Type B pancreatic cell (in vitro differentiated cells): Measurements from ENCODE around the gene CDIPT. TPM values are rescaled to one million over a fixed set of nuclear protein-coding genes. Genes with fewer than 3 reads are reported as not detected.

Experiments used
- DNase-seq: peaks from one replicate; pipeline ENCODE4 v3.0.0; 2021; ENCODE audit warnings: mixed read lengths; ENCODE audit not compliant: unreplicated experiment; ENCODE audit errors: extremely low spot score
- H3K27ac Mint-ChIP-seq: 2 replicates; pipeline ENCODE4 v1.8.0; 2021; ENCODE audit warnings: mild to moderate bottlenecking, mixed read lengths
- H3K27me3 Mint-ChIP-seq: 2 replicates; pipeline ENCODE4 v1.8.0; 2021; ENCODE audit warnings: mixed read lengths
- H3K36me3 Mint-ChIP-seq: 2 replicates; pipeline ENCODE4 v1.8.0; 2021; ENCODE audit warnings: mixed read lengths
- H3K4me1 Mint-ChIP-seq: one replicate; pipeline ENCODE4 v1.8.0; 2021; ENCODE audit warnings: mixed read lengths; ENCODE audit not compliant: unreplicated experiment
- H3K4me3 Mint-ChIP-seq: 2 replicates; pipeline ENCODE4 v1.8.0; 2021; ENCODE audit warnings: mild to moderate bottlenecking, mixed read lengths
- H3K9me3 Mint-ChIP-seq: 2 replicates; pipeline ENCODE4 v1.8.0; 2021; ENCODE audit warnings: mixed read lengths
- total RNA-seq: library from RNA; stranded (reverse); gene quantifications from 2 replicates; pipeline ENCODE4 v1.2.1, GENCODE V29; 2021; ENCODE audit warnings: low replicate concordance
- TF ChIP-seq, protein P1 (sequence below): fragments of 200-600 bp; sonication (generic); conservative IDR thresholded peaks from 2 replicates; pipeline ENCODE4 v1.5.0; 2021; ENCODE audit warnings: antibody characterized with exemption, mild to moderate bottlenecking

Gene CDIPT
- total RNA-seq, 1 donor from 2014 or later, result 58.0 TPM

DNA sequence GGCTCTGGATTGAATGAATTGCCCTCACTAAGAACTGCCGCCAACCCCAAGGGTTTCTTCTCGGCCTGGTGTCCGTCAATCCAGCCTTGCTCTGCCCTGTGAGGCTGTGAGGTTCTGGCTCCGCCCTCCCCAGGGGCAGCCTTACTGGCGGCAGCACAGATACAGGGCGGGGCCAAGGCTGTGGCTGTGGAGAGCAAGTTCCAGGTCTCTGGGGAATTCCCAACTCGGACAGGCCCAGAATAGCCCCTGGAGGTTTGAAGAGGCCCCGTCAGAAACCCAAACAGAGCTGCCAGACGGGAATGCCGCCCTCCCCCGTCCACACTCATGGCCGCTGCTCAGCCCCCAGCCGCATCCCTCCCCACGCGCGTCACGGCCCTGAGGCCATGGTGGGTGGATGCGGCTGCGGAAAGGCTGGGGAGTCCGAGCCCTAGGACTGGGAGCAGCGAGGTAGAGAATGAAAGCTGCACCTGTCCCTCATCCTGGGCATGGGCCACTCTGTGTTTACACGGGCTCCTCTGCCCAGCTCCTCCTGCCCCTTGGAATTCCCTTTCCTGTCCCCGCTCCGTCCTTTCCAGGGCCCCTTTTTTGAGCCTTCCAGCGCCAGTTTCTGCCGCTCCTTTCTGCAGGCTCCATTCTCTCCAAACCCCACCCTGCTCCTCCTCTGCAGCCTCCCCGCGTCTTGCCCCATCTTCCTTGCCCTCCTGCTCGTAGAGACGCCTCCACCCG is 51.7 kb downstream of the CDIPT start:
- peaks cover 5% of the 10 kb centered on the region for H3K36me3 Mint-ChIP-seq
- DNase-seq, result peak; percentile 91
- H3K27me3 Mint-ChIP-seq, result peaks cover 4% of the 10 kb centered on the region
- peaks cover 32% of the 10 kb centered on the region for H3K4me1 Mint-ChIP-seq
- H3K4me3 Mint-ChIP-seq, result peak overlapping the region; percentile 90
- H3K27ac Mint-ChIP-seq, result peak overlapping the region; percentile 93
- H3K9me3 Mint-ChIP-seq, result no peaks in the 10 kb centered on the region
- TF ChIP-seq, protein P1, sequence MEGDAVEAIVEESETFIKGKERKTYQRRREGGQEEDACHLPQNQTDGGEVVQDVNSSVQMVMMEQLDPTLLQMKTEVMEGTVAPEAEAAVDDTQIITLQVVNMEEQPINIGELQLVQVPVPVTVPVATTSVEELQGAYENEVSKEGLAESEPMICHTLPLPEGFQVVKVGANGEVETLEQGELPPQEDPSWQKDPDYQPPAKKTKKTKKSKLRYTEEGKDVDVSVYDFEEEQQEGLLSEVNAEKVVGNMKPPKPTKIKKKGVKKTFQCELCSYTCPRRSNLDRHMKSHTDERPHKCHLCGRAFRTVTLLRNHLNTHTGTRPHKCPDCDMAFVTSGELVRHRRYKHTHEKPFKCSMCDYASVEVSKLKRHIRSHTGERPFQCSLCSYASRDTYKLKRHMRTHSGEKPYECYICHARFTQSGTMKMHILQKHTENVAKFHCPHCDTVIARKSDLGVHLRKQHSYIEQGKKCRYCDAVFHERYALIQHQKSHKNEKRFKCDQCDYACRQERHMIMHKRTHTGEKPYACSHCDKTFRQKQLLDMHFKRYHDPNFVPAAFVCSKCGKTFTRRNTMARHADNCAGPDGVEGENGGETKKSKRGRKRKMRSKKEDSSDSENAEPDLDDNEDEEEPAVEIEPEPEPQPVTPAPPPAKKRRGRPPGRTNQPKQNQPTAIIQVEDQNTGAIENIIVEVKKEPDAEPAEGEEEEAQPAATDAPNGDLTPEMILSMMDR, result no peak

GRCh38 chr16:29810699-29811169 is 52.3 kb downstream of the CDIPT start:
- Mint-ChIP-seq H3K4me3 (peak overlapping the region; percentile 90), H3K36me3 (peaks cover 1% of the 10 kb centered on the region), H3K27ac (peak overlapping the region; percentile 93), H3K4me1 (peaks cover 29% of the 10 kb centered on the region), H3K27me3 (peaks cover 1% of the 10 kb centered on the region), H3K9me3 (no peaks in the 10 kb centered on the region)
- TF ChIP-seq, protein P1, result no peak
- DNase-seq, result no peak

DNA sequence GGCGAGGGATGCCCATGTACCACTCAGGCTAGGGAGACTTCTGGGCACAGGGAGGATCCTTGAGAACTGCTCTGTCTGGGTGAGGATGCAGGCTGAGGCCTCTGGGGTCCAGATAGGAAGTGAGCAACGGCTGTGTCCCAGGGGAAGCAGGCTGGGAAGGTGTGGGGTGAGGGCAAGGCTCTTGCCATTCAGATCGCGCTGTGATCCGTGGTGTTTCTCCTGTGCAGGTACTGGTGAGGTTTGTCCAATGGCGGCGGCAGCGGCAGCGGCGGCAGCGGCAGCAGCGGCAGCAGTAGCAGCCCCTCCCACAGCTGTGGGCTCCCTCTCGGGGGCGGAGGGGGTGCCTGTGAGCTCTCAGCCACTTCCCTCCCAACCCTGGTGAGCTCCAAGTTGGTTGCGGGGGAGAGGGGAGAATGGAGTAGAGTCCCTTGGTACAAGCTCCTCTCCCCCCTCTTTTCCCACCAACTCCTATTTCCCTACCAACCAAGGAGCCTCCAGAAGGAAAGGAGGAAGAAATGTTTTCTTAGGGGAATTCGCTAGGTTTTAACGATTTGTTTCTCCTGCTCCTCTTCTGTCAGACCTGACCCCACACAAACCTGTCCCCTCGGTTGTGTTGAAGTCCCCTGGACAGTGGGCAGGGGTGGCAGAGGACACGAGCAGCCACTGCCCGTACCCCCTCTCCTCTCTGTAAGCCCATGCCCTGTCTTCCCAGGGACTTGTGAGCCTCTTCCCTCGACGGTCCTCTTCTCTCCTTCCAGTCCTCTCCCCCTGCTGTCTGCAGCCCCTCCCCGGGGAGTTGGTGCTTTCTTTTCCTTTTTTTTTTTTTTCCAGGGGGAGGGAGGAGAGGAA is 53.0 kb downstream of the CDIPT start:
- Mint-ChIP-seq H3K4me3 (peak overlapping the region; percentile 65), H3K27me3 (no peaks in the 10 kb centered on the region), H3K4me1 (peaks cover 30% of the 10 kb centered on the region), H3K27ac (peak overlapping the region; percentile 93), H3K36me3 (peaks cover 3% of the 10 kb centered on the region), H3K9me3 (no peaks in the 10 kb centered on the region)
- TF ChIP-seq, protein P1, result no peak
- no peak for DNase-seq

DNA sequence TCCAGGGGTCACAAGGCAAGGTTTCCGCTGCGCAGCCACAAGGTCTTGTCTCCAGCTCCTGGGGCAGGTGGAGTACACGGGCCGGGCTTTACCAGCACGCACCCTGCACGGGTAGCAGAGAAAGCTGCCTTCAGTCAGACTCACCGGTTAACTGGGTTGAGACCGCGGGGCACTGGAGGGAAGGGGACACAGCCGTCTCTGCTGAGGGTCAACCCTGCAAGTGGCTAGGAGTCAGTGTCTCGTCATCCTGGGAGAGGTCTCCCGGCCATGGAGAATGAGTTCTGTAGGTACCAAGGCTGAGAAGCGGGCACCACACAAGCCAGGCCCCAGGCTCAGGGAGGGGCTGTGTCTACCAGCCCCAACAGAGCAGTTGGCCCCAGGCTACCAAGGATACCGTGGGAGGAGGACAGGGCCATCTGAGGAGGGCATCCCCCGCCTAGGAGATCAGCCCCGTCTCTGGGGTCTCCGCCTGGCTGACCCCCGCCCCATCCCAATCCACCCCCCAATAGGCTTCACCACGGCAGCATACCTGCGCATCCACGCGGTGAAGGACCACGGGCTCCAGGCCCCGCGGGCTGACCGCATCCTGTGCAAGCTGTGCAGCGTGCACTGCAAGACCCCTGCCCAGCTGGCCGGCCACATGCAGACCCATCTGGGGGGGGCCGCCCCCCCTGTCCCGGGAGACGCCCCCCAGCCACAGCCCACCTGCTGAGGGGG is 53.8 kb downstream of the CDIPT start:
- DNase-seq, result no peak
- H3K27ac Mint-ChIP-seq, result no peak overlapping the region
- H3K4me3 Mint-ChIP-seq, result peak overlapping the region; percentile 86
- H3K4me1 Mint-ChIP-seq, result peaks cover 30% of the 10 kb centered on the region
- TF ChIP-seq, protein P1, result no peak
- H3K9me3 Mint-ChIP-seq, result no peaks in the 10 kb centered on the region
- peaks cover 4% of the 10 kb centered on the region for H3K36me3 Mint-ChIP-seq
- no peaks in the 10 kb centered on the region for H3K27me3 Mint-ChIP-seq

Other genes with a start within 250 kb of the CDIPT start
- 0.14 and 0.31 TPM in 2 replicates for gene SPN, start 200.0 kb downstream of the CDIPT start, total RNA-seq
- 92.3 and 129 TPM in 2 replicates for gene QPRT, start 184.0 kb downstream of the CDIPT start, total RNA-seq
- 2.1 and 3.3 TPM in 2 replicates for gene C16orf54, start 117.2 kb downstream of the CDIPT start, total RNA-seq
- gene ZG16, start 85.0 kb downstream of the CDIPT start, total RNA-seq, result 0.85 and 1.5 TPM in 2 replicates
- 54.8 and 112 TPM in 2 replicates for gene KIF22, start 72.5 kb downstream of the CDIPT start, total RNA-seq
- 207 and 294 TPM in 2 replicates for gene MAZ, start 56.7 kb downstream of the CDIPT start, total RNA-seq
- gene PRRT2, start 51.0 kb downstream of the CDIPT start, total RNA-seq, result 1.4 and 15.1 TPM in 2 replicates
- 25.5 and 33.5 TPM in 2 replicates for gene PAGR1, start 47.1 kb downstream of the CDIPT start, total RNA-seq
- gene MVP, start 42.8 kb downstream of the CDIPT start, total RNA-seq, result 27.4 and 46.3 TPM in 2 replicates
- gene SEZ6L2, start 36.3 kb upstream of the CDIPT start, total RNA-seq, result 19.3 and 19.4 TPM in 2 replicates
- 7.8 TPM in 2 replicates for gene ASPHD1, start 37.3 kb upstream of the CDIPT start, total RNA-seq
- 17.9 and 20.6 TPM in 2 replicates for gene KCTD13, start 63.0 kb upstream of the CDIPT start, total RNA-seq
- gene TMEM219, start 98.9 kb upstream of the CDIPT start, total RNA-seq, result 72.4 and 73.5 TPM in 2 replicates
- gene TAOK2, start 110.6 kb upstream of the CDIPT start, total RNA-seq, result 42.6 and 52.4 TPM in 2 replicates
- gene HIRIP3, start 132.4 kb upstream of the CDIPT start, total RNA-seq, result 13.7 and 20.9 TPM in 2 replicates
- 52.8 and 78.7 TPM in 2 replicates for gene INO80E, start 133.0 kb upstream of the CDIPT start, total RNA-seq
- gene DOC2A, start 147.8 kb upstream of the CDIPT start, total RNA-seq, result 6.9 and 9.7 TPM in 2 replicates
- not detected in 2 replicates for gene C16orf92, start 160.0 kb upstream of the CDIPT start, total RNA-seq
- gene TLCD3B, start 168.0 kb upstream of the CDIPT start, total RNA-seq, result 0.31 and 2.1 TPM in 2 replicates
- 620 and 1,017 TPM in 2 replicates for gene ALDOA, start 202.5 kb upstream of the CDIPT start, total RNA-seq
- gene PPP4C, start 212.8 kb upstream of the CDIPT start, total RNA-seq, result 128 and 155 TPM in 2 replicates
- gene TBX6, start 228.7 kb upstream of the CDIPT start, total RNA-seq, result 1.6 TPM in 2 replicates
- 37.9 and 61.9 TPM in 2 replicates for gene YPEL3, start 233.0 kb upstream of the CDIPT start, total RNA-seq